GM23248 (cell line): ENCODE measurements around the gene CDC42SE2. TPM values are rescaled to one million over a fixed set of nuclear protein-coding genes. Genes with fewer than 3 reads are reported as not detected.
"Not testable (repeated sequence)": the region's sequence is repeated elsewhere in the genome, so short reads cannot be mapped to it uniquely, and the experiment has no call there.

Experiments used
- DNase-seq: peaks from one replicate; pipeline ENCODE4 v3.0.0-alpha.2; 2015
- H2AFZ ChIP-seq: fragments of 200-600 bp; sonication (generic); 2 replicates; pipeline ENCODE4 v1.6.1; 2016; ENCODE audit warnings: antibody characterized with exemption
- H3F3A ChIP-seq: fragments of 200-600 bp; sonication (generic); 2 replicates; pipeline ENCODE4 v1.6.1; 2016; ENCODE audit warnings: mild to moderate bottlenecking, antibody characterized with exemption, mixed run types; ENCODE audit not compliant: insufficient read depth
- H3K27ac ChIP-seq: fragments of 200-600 bp; sonication (generic); 2 replicates; pipeline ENCODE4 v1.5.1; 2016; ENCODE audit warnings: mild to moderate bottlenecking
- H3K27me3 ChIP-seq: fragments of 200-600 bp; sonication (generic); replicated peaks from 2 replicates; pipeline ENCODE4 v1.6.1; 2016; ENCODE audit warnings: mild to moderate bottlenecking; ENCODE audit not compliant: insufficient read depth
- H3K36me3 ChIP-seq: fragments of 200-600 bp; sonication (generic); 2 replicates; pipeline ENCODE4 v1.6.1; 2016; ENCODE audit warnings: low read depth, mild to moderate bottlenecking
- H3K4me1 ChIP-seq: fragments of 200-600 bp; sonication (generic); 2 replicates; pipeline ENCODE4 v1.6.1; 2016; ENCODE audit warnings: mild to moderate bottlenecking; ENCODE audit not compliant: insufficient read depth
- H3K4me2 ChIP-seq: fragments of 200-600 bp; sonication (generic); one replicate; pipeline ENCODE4 v1.6.1; 2016; ENCODE audit warnings: mild to moderate bottlenecking; ENCODE audit not compliant: unreplicated experiment
- H3K4me3 ChIP-seq: fragments of 200-600 bp; sonication (generic); 2 replicates; pipeline ENCODE4 v1.5.1; 2016; ENCODE audit warnings: mild to moderate bottlenecking
- H3K79me2 ChIP-seq: fragments of 200-600 bp; sonication (generic); 2 replicates; pipeline ENCODE4 v1.6.1; 2016; ENCODE audit warnings: mild to moderate bottlenecking; ENCODE audit not compliant: insufficient read depth
- H3K9ac ChIP-seq: fragments of 200-600 bp; sonication (generic); 2 replicates; pipeline ENCODE4 v1.6.1; 2016; ENCODE audit warnings: mild to moderate bottlenecking
- H3K9me2 ChIP-seq: fragments of 200-600 bp; sonication (generic); 2 replicates; pipeline ENCODE4 v1.6.1; 2016; ENCODE audit warnings: mixed run types, mild to moderate bottlenecking, moderate library complexity; ENCODE audit not compliant: insufficient read depth
- H3K9me3 ChIP-seq: fragments of 200-600 bp; sonication (generic); one replicate; pipeline ENCODE4 v1.6.1; 2017; ENCODE audit warnings: low read depth
- H4K20me1 ChIP-seq: fragments of 200-600 bp; sonication (generic); 2 replicates; pipeline ENCODE4 v1.6.0; 2016; ENCODE audit not compliant: insufficient read depth
- EZH2 ChIP-seq: fragments of 200-600 bp; sonication (generic); IDR thresholded peaks from 2 replicates; pipeline ENCODE4 v1.6.1; 2018; ENCODE audit warnings: antibody characterized with exemption, mild to moderate bottlenecking; ENCODE audit not compliant: insufficient read depth, poor library complexity, severe bottlenecking
- EZH2phosphoT487 ChIP-seq: fragments of 200-600 bp; sonication (generic); IDR thresholded peaks from 2 replicates; pipeline ENCODE4 v1.6.1; 2018; ENCODE audit warnings: antibody characterized with exemption, moderate library complexity, mild to moderate bottlenecking, low read depth; ENCODE audit not compliant: insufficient read depth
- WGBS, 2 experiments: methylation state at CpG; one replicate each; pipeline ENCODE4 v1.1.6; 2015 to 2017; ENCODE audit warnings: low lambda C conversion rate in 2 of 2, low coverage in 1 of 2; ENCODE audit errors: missing lambda C conversion rate in 2 of 2; 5-methylcytosine and 5-hydroxymethylcytosine counted together
- in situ Hi-C: fragments of 300-500 bp; cut with MboI; formaldehyde crosslinking; loops from 2 replicates; pipeline ENCODE4 v1.15.0; 2020
- polyA plus RNA-seq: library from polyadenylated mRNA; unstranded; fragments of >200 nt; fragmentation: Nextera tagmentation; extraction: Ambion mirVana; gene quantifications from 2 replicates; pipeline ENCODE4 v1.2.1, GENCODE V29; 2016
- total RNA-seq: library from RNA; depleted of rRNA; stranded (reverse); fragments of >200 nt; shearing (Covaris generic); gene quantifications from 2 replicates; pipeline ENCODE4 v1.2.3, GENCODE V29; 2014

CDC42SE2 gene
- total and polyA plus RNA-seq, 2 experiments from 2014 or later: 13.7 to 17.5 TPM

DNA sequence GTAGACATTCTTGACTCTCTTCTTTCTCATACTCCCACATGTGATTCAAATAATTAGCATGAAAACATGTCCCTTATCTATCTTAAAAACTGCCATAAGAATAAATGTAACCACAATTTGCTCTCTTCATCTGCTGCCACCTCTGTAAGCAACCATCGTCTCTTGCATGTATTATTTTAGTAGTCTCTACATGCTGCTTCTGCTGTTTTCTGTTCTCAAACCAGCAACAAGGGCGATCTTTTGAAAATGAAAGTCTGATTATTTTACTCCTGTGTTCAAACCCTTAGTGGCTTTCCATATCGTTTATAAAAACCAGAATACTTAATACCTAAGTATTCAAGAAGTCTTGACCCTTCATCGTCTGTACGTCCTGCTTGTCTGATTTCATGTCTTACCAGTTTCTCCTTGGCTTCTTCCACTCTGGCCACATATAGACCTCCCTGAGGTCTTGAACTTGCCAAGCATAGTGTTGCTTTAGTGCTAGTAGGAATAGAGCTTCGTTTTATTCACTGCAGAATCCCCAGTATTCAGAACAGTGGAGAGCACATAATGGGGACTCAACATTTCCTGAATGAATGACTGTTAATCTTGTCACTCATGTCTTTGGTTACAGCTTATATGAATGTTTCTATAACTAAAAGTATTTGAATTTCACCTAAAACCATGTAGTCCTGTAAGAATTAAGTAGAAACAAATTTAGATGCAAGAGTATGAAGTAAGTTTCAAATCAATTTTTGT is 10.6 kb downstream of the CDC42SE2 start:
- Histone ChIP-seq H3K27me3 (no peaks in the 10 kb centered on the region), H3F3A (peaks cover 20% of the 10 kb centered on the region; the same call in 1 of the 2 replicates), H3K9me3 (no peaks in the 10 kb centered on the region), H3K4me3 (no peak overlapping the region), H3K27ac (no peak overlapping the region), H3K79me2 (peaks cover 90% of the 10 kb centered on the region), H2AFZ (no peak overlapping the region), H3K4me1 (peaks cover 10% of the 10 kb centered on the region), H3K4me2 (no peak overlapping the region), H3K9ac (no peak overlapping the region), H3K36me3 (no peaks in the 10 kb centered on the region), H3K9me2 (no peaks in the 10 kb centered on the region), H4K20me1 (0 out of 2 replicates have a peak, but pooled peaks cover 6% of the 10 kb centered on the region)
- no peak for TF ChIP-seq EZH2phosphoT487
- no peak for TF ChIP-seq EZH2
- in situ Hi-C loops: no loop called here
- WGBS, 2 experiments: 89 to 90% methylated on average over 6 of the region's 6 CpGs
- no peak for DNase-seq

- H3K79me2 ChIP-seq: peaks cover 90% of the 10 kb centered on the region
- H3K4me3 ChIP-seq: no peak overlapping the region
- no peaks in the 10 kb centered on the region for H3K27me3 ChIP-seq
- in situ Hi-C loops: no loop called here
- no peak overlapping the region for H3K9ac ChIP-seq
- 0 out of 2 replicates have a peak, but pooled peaks cover 6% of the 10 kb centered on the region for H4K20me1 ChIP-seq
- no peak overlapping the region for H3K27ac ChIP-seq
- 89 to 96% methylated on average over 6 of the region's 6 CpGs for WGBS, 2 experiments
- H3K4me2 ChIP-seq: no peak overlapping the region
- H3K9me3 ChIP-seq: no peaks in the 10 kb centered on the region
- no peaks in the 10 kb centered on the region for H3K36me3 ChIP-seq
- peaks cover 11% of the 10 kb centered on the region; the same call in 1 of the 2 replicates for H3F3A ChIP-seq
- H3K4me1 ChIP-seq: peaks cover 2% of the 10 kb centered on the region
- H2AFZ ChIP-seq: no peak overlapping the region
- H3K9me2 ChIP-seq: no peaks in the 10 kb centered on the region
- DNase-seq: no peak
- TF ChIP-seq EZH2 (no peak), EZH2phosphoT487 (no peak)
Measured at GRCh38 chr5:131276072-131276471, 12.2 kb downstream of the CDC42SE2 start.

- no peak overlapping the region for H2AFZ ChIP-seq
- H3K27me3 ChIP-seq: no peaks in the 10 kb centered on the region
- H3K79me2 ChIP-seq: peaks cover 88% of the 10 kb centered on the region
- peaks cover 3% of the 10 kb centered on the region; the same call in 1 of the 2 replicates for H3F3A ChIP-seq
- no peaks in the 10 kb centered on the region for H3K9me3 ChIP-seq
- peaks cover 7% of the 10 kb centered on the region; the same call in 1 of the 2 replicates for H3K4me1 ChIP-seq
- H3K9ac ChIP-seq: no peak overlapping the region
- no peaks in the 10 kb centered on the region for H3K9me2 ChIP-seq
- H4K20me1 ChIP-seq: 0 out of 2 replicates have a peak, but pooled peaks cover 3% of the 10 kb centered on the region
- H3K4me2 ChIP-seq: no peak overlapping the region
- DNase-seq: no peak
- TF ChIP-seq EZH2: no peak
- TF ChIP-seq EZH2phosphoT487: no peak
- in situ Hi-C loops: no loop called here
- no peaks in the 10 kb centered on the region for H3K36me3 ChIP-seq
- no peak overlapping the region for H3K27ac ChIP-seq
- H3K4me3 ChIP-seq: no peak overlapping the region
Measured at GRCh38 chr5:131277447-131277846, 13.6 kb downstream of the CDC42SE2 start.

GRCh38 chr5:131277875-131278740 is 14.3 kb downstream of the CDC42SE2 start:
- H3K9me2 ChIP-seq: no peaks in the 10 kb centered on the region
- no peaks in the 10 kb centered on the region for H3K9me3 ChIP-seq
- no peak overlapping the region for H3K4me2 ChIP-seq
- WGBS, 2 experiments: 96 to 99% methylated on average over 5 of the region's 5 CpGs
- peaks cover 88% of the 10 kb centered on the region for H3K79me2 ChIP-seq
- H3K4me1 ChIP-seq: peaks cover 7% of the 10 kb centered on the region; the same call in 1 of the 2 replicates
- H3K27me3 ChIP-seq: no peaks in the 10 kb centered on the region
- H4K20me1 ChIP-seq: no peaks in the 10 kb centered on the region
- H2AFZ ChIP-seq: no peak overlapping the region
- H3K9ac ChIP-seq: no peak overlapping the region
- H3K4me3 ChIP-seq: no peak overlapping the region
- TF ChIP-seq EZH2: no peak
- no peak for TF ChIP-seq EZH2phosphoT487
- H3K36me3 ChIP-seq: no peaks in the 10 kb centered on the region
- peaks cover 3% of the 10 kb centered on the region; the same call in 1 of the 2 replicates for H3F3A ChIP-seq
- DNase-seq: no peak
- in situ Hi-C loops: no loop called here
- H3K27ac ChIP-seq: no peak overlapping the region

GRCh38 chr5:131278741-131279124 is 14.9 kb downstream of the CDC42SE2 start:
- H3K27me3 ChIP-seq, DNase-seq, H2AFZ ChIP-seq, H3K4me3 ChIP-seq, H3K27ac ChIP-seq, in situ Hi-C loops, H3K36me3 ChIP-seq, H3K9me3 ChIP-seq, H3K4me2 ChIP-seq, H3F3A ChIP-seq, H3K9ac ChIP-seq, H4K20me1 ChIP-seq, H3K4me1 ChIP-seq, H3K9me2 ChIP-seq: not testable (repeated sequence)
- peaks cover 88% of the 10 kb centered on the region for H3K79me2 ChIP-seq
- 82 to 83% methylated on average over 6 of the region's 6 CpGs for WGBS, 2 experiments
